K562 (cell line): ENCODE data around the gene RNU5D-1. TPM values are rescaled to one million over a fixed set of nuclear protein-coding genes. Genes with fewer than 3 reads are reported as not detected.

ENCODE experiments used
- CBX2 ChIP-seq: fragments of 200-600 bp; sonication (generic); IDR thresholded peaks from one replicate; pipeline ENCODE4 v1.6.1; 2012; ENCODE audit warnings: mild to moderate bottlenecking, low read length, inconsistent platforms; ENCODE audit not compliant: insufficient read depth, poor library complexity, severe bottlenecking
- MYNN ChIP-seq, 2 experiments: sonication (generic); formaldehyde crosslinking in 1 of 2; IDR thresholded peaks; 2 replicates each; pipeline versions ENCODE4 v1.5.0 to v1.6.1; 2016 to 2020; ENCODE audit warnings: antibody characterized with exemption in 1 of 2, missing genetic modification reagents in 1 of 2
- PHF20 ChIP-seq: fragments of 450-650 bp; IDR thresholded peaks from 2 replicates; pipeline ENCODE4 v1.6.1; 2018; ENCODE audit not compliant: partially characterized antibody
- RHOXF2B ChIP-seq: fragments of 250-450 bp; sonication (Bioruptor Pico); conservative IDR thresholded peaks from 2 replicates; pipeline ENCODE4 v1.5.1; 2021
- ZNF175 ChIP-seq: fragments of 200-800 bp; sonication (Bioruptor generic); IDR thresholded peaks from 2 replicates; pipeline ENCODE4 v1.6.1; 2016; ENCODE audit warnings: low read depth, mild to moderate bottlenecking, missing genetic modification characterization, missing compliant biosample characterization
- ZNF408 ChIP-seq: fragments of 250-450 bp; sonication (Bioruptor Pico); IDR thresholded peaks from 2 replicates; pipeline ENCODE4 v1.4.0; 2020; ENCODE audit warnings: low read depth, mild to moderate bottlenecking, moderate library complexity
- polyA plus RNA-seq, 8 experiments: library from polyadenylated mRNA; depleted of rRNA in 4 of 8; stranded (reverse) in 5 of 8; unstranded in 3 of 8; fragments of >200 nt; fragmentation: Nextera tagmentation in 2 of 8; fragmentation: Illumina TruSeq in 1 of 8; extraction: Ambion mirVana in 2 of 8; extraction: Trizol in 1 of 8; gene quantifications; 2 replicates each; pipeline versions ENCODE4 v1.2.1 to v1.2.3, GENCODE V29; 2011 to 2014; ENCODE audit warnings: inconsistent platforms in 1 of 8, missing spikeins in 1 of 8
- total RNA-seq, 7 experiments: library from RNA; depleted of rRNA in 6 of 7; stranded (reverse); fragments of >200 nt in 6 of 7; fragmentation: Illumina TruSeq in 2 of 7; extraction: Trizol in 2 of 7; gene quantifications; 2 replicates each; pipeline versions ENCODE4 v1.2.1 to v1.2.3, GENCODE V29; 2011 to 2021; ENCODE audit warnings: low replicate concordance in 1 of 7
- TF ChIP-seq, protein P1 (sequence below): fragments of 250-450 bp; sonication (Bioruptor Pico); IDR thresholded peaks from 2 replicates; pipeline ENCODE4 v1.5.0; 2022; ENCODE audit warnings: mild to moderate bottlenecking
- TF ChIP-seq, protein P2 (sequence below): conservative IDR thresholded peaks from 2 replicates; pipeline ENCODE4 v1.6.1; 2011; ENCODE audit warnings: low read depth, mild to moderate bottlenecking, low read length; ENCODE audit not compliant: control insufficient read depth
- TF ChIP-seq, protein P3 (sequence below), 2 experiments: fragments of 450-650 bp in 1 of 2; sonication (generic) in 1 of 2; formaldehyde crosslinking in 1 of 2; IDR thresholded peaks; 2 replicates each; pipeline versions ENCODE4 v1.7.1 to v1.9.0; 2016 to 2022; ENCODE audit warnings: inconsistent platforms in 1 of 2, mild to moderate bottlenecking in 1 of 2, missing genetic modification reagents in 1 of 2
- TF ChIP-seq, protein P4 (sequence below), 2 experiments: IDR thresholded peaks; 2 replicates each; pipeline ENCODE4 v1.6.1; 2011; ENCODE audit warnings: borderline replicate concordance in 1 of 2, control low read depth in 1 of 2, low read depth in 1 of 2, low read length in 1 of 2, mild to moderate bottlenecking in 1 of 2, mixed read lengths in 1 of 2, moderate library complexity in 1 of 2; ENCODE audit not compliant: insufficient read depth in 1 of 2, insufficient read length in 1 of 2, poor library complexity in 1 of 2, severe bottlenecking in 1 of 2; ENCODE audit errors: extremely low read depth in 1 of 2

The RNU5D-1 gene
- total and polyA plus RNA-seq, 9 of the 15 experiments (the other 6 are each of a cell fraction or from before 2014, with no cell fraction given), result under 0.01 TPM; not detected in 8

DNA sequence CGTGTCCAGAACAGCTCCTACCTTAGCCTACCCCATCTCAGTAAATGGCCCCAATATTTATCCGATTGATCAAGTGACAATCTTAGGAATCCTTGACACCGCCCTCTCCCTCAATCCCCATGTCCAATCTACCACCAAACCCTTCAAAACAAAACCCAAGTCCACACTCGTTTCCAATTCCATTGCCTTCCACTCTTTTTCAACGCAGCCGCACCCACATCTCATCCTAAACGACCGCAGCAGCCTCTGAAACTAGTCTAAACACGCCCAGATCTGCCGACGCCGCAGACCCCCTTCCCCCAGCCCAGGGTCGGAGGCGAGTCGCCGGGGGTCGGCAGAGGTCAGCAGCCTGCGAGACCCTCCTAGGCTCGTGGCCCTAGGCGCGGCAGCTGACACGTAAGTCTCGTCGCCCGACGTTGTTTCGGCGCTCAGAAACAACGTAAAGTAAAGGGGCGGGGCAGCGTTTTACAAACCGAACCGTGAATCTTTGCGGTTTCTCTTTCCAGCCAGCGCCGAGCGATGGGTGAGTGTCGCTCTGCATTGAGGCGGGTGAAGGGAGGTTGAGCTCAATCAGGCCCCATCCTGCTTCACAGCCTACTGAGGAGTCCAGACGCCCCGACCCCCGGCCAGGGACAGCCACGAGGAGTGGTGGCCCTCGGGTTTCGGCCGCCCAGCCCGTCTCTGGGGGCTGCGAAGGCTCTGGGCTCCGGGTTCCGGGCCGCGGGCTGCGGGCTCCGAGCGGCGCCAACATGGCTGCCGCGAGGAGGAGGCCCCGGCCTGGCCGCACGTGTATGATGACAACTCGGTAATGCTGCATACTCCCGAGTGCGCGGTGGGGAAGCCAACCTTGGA lies 44.3 kb upstream of the RNU5D-1 start, which contains the start of gene RPS8 (continued):
- TF ChIP-seq MYNN (IDR thresholded peaks at IDR 0.05), result no peak; the same call in 1 of the 2 replicates
- TF ChIP-seq MYNN (CRISPR knock-in tag; IDR thresholded peaks at IDR 0.05), result no peak
- TF ChIP-seq, protein P1, sequence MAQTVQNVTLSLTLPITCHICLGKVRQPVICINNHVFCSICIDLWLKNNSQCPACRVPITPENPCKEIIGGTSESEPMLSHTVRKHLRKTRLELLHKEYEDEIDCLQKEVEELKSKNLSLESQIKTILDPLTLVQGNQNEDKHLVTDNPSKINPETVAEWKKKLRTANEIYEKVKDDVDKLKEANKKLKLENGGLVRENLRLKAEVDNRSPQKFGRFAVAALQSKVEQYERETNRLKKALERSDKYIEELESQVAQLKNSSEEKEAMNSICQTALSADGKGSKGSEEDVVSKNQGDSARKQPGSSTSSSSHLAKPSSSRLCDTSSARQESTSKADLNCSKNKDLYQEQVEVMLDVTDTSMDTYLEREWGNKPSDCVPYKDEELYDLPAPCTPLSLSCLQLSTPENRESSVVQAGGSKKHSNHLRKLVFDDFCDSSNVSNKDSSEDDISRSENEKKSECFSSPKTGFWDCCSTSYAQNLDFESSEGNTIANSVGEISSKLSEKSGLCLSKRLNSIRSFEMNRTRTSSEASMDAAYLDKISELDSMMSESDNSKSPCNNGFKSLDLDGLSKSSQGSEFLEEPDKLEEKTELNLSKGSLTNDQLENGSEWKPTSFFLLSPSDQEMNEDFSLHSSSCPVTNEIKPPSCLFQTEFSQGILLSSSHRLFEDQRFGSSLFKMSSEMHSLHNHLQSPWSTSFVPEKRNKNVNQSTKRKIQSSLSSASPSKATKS (CRISPR knock-in tag), result 0 out of 2 replicates have a peak, but pooled peaks have one; percentile 62
- no peak for TF ChIP-seq CBX2
- TF ChIP-seq RHOXF2B (CRISPR knock-in tag), result no peak; the same call in 1 of the 2 replicates
- TF ChIP-seq, protein P2, sequence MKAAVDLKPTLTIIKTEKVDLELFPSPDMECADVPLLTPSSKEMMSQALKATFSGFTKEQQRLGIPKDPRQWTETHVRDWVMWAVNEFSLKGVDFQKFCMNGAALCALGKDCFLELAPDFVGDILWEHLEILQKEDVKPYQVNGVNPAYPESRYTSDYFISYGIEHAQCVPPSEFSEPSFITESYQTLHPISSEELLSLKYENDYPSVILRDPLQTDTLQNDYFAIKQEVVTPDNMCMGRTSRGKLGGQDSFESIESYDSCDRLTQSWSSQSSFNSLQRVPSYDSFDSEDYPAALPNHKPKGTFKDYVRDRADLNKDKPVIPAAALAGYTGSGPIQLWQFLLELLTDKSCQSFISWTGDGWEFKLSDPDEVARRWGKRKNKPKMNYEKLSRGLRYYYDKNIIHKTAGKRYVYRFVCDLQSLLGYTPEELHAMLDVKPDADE, result peak; percentile 68; the same call in 1 of the 2 replicates
- peak; percentile 91 for TF ChIP-seq PHF20
- TF ChIP-seq, protein P3, sequence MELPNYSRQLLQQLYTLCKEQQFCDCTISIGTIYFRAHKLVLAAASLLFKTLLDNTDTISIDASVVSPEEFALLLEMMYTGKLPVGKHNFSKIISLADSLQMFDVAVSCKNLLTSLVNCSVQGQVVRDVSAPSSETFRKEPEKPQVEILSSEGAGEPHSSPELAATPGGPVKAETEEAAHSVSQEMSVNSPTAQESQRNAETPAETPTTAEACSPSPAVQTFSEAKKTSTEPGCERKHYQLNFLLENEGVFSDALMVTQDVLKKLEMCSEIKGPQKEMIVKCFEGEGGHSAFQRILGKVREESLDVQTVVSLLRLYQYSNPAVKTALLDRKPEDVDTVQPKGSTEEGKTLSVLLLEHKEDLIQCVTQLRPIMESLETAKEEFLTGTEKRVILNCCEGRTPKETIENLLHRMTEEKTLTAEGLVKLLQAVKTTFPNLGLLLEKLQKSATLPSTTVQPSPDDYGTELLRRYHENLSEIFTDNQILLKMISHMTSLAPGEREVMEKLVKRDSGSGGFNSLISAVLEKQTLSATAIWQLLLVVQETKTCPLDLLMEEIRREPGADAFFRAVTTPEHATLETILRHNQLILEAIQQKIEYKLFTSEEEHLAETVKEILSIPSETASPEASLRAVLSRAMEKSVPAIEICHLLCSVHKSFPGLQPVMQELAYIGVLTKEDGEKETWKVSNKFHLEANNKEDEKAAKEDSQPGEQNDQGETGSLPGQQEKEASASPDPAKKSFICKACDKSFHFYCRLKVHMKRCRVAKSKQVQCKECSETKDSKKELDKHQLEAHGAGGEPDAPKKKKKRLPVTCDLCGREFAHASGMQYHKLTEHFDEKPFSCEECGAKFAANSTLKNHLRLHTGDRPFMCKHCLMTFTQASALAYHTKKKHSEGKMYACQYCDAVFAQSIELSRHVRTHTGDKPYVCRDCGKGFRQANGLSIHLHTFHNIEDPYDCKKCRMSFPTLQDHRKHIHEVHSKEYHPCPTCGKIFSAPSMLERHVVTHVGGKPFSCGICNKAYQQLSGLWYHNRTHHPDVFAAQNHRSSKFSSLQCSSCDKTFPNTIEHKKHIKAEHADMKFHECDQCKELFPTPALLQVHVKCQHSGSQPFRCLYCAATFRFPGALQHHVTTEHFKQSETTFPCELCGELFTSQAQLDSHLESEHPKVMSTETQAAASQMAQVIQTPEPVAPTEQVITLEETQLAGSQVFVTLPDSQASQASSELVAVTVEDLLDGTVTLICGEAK (IDR thresholded peaks at IDR 0.05), result peak; percentile 36; the same call in 1 of the 2 replicates
- TF ChIP-seq, protein P3 (CRISPR knock-in tag; IDR thresholded peaks at IDR 0.05), result no peak
- TF ChIP-seq, protein P4, sequence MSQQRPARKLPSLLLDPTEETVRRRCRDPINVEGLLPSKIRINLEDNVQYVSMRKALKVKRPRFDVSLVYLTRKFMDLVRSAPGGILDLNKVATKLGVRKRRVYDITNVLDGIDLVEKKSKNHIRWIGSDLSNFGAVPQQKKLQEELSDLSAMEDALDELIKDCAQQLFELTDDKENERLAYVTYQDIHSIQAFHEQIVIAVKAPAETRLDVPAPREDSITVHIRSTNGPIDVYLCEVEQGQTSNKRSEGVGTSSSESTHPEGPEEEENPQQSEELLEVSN (IDR thresholded peaks at IDR 0.05; ENCODE audit: borderline replicate concordance in 1 of 2, extremely low read depth in 1 of 2, insufficient read depth in 1 of 2, insufficient read length in 1 of 2, low read depth in 1 of 2, low read length in 1 of 2, poor library complexity in 1 of 2, severe bottlenecking in 1 of 2), result peak; percentile 54 to 78
- peak; percentile 63; the same call in 1 of the 2 replicates for TF ChIP-seq ZNF175 (CRISPR knock-in tag)
- TF ChIP-seq ZNF408, result no peak
